Ovary (tissue), 9 donors: ENCODE measurements around the gene RPS2. TPM values are rescaled to one million over a fixed set of nuclear protein-coding genes. Genes with fewer than 3 reads are reported as not detected.

Experiments used
- DNase-seq, 5 donors: peaks; one replicate each; pipeline ENCODE4 v3.0.0-alpha.2; 2019 to 2020
- H3K27ac ChIP-seq, 2 donors: fragments of 200-600 bp; one replicate each; pipeline versions ENCODE4 v1.5.1 to v1.8.0; 2019 to 2022
- H3K27me3 ChIP-seq: fragments of 200-600 bp; one replicate; pipeline ENCODE4 v1.8.0; 2022
- H3K36me3 ChIP-seq: fragments of 200-600 bp; sonication (generic); one replicate; pipeline ENCODE4 v1.5.1; 2019
- H3K4me1 ChIP-seq: one replicate; pipeline ENCODE4 v1.8.1; 2013; ENCODE audit warnings: mild to moderate bottlenecking, moderate library complexity; ENCODE audit not compliant: insufficient read depth
- H3K4me3 ChIP-seq: fragments of 200-600 bp; sonication (generic); one replicate; pipeline ENCODE4 v1.5.1; 2017
- H3K9me3 ChIP-seq, 2 donors: fragments of 200-600 bp in 1 of 2; sonication (generic) in 1 of 2; one replicate each; pipeline versions ENCODE4 v1.5.1 to v1.8.1; 2013 to 2019; ENCODE audit warnings: mild to moderate bottlenecking in 1 of 2, moderate library complexity in 1 of 2
- EP300 ChIP-seq: sonication (generic); formaldehyde crosslinking; IDR thresholded peaks from one replicate; pipeline ENCODE4 v1.6.1; 2017; ENCODE audit warnings: antibody characterized with exemption
- POLR2A ChIP-seq: fragments of 450-650 bp; IDR thresholded peaks from one replicate; pipeline ENCODE4 v1.6.1; 2017; ENCODE audit warnings: antibody characterized with exemption, mild to moderate bottlenecking, moderate library complexity
- WGBS, 3 donors: extraction: QIAGEN DNeasy Blood & Tissue Kit in 1 of 3; methylation state at CpG; one replicate each; pipeline versions ENCODE4 v1.1.5 to v1.1.7; 2013 to 2017; 5-methylcytosine and 5-hydroxymethylcytosine counted together
- intact Hi-C, 4 donors: fragments of 100-400 bp; cut with DNase I; formaldehyde crosslinking; loops; one replicate each; pipeline versions ENCODE4 v1.11.0 to v1.15.1; 2022 to 2023
- polyA plus RNA-seq, 2 donors: library from polyadenylated mRNA; stranded (reverse); fragments of 200-250 nt in 1 of 2; fragments of 350-450 nt in 1 of 2; fragmentation: Illumina TruSeq in 1 of 2; extraction: RNeasy Lipid Tissue Mini Kit (QIAGEN cat#74804) in 1 of 2; gene quantifications; one replicate each; pipeline ENCODE4 v1.2.3, GENCODE V29; 2013 to 2014
- total RNA-seq, 7 donors: library from RNA; depleted of rRNA in 2 of 7; stranded (reverse); fragments of >200 nt in 2 of 7; fragmentation: NEBNext Ultra II Directional in 3 of 7; extraction: Animal tissue kit (Norgen Biotek cat#: 25700) in 3 of 7; gene quantifications; one replicate each; pipeline versions ENCODE4 v1.1.0 to v1.2.4, GENCODE V29; 2016 to 2023
- TF ChIP-seq, protein P1 (sequence below), 3 donors: fragments of 450-650 bp in 2 of 3; fragments of 200-600 bp in 1 of 3; IDR thresholded peaks; one replicate each; pipeline versions ENCODE4 v1.5.1 to v1.8.0; 2016 to 2022; ENCODE audit warnings: antibody characterized with exemption in 3 of 3, mild to moderate bottlenecking in 1 of 3
- donor health status: DM: no; HTN: no; CAD: no; lungs with moderate emphysema.
- donor health status: DM: no; HTN: no; CAD: no.
- donor health status: Bipolar disorder and iron deficiency.
- donor health status: DM: yes; HTN: yes; CAD: no.
- donor health status: DM: no; HTN: no; CAD: no.
- donor health status: DM: yes; HTN: yes; CAD: no.

RPS2 gene
- total and polyA plus RNA-seq, 9 donors: 1,606 to 4,743 (median 3,788) TPM

GRCh38 chr16:1929105-1929504 is 35.5 kb downstream of the RPS2 start:
- intact Hi-C loops: loop anchor here in 3 of 4 donors (2.0 to 5.0 kb wide), 2 partner anchors 64 to 67 kb away; no protein-coding TSS in a partner anchor
- Histone ChIP-seq H3K9me3 (no peaks in the 10 kb centered on the region), H3K27ac (no peak overlapping the region), H3K4me3 (peak overlapping the region; percentile 59), H3K36me3 (no peaks in the 10 kb centered on the region), H3K27me3 (no peaks in the 10 kb centered on the region), H3K4me1 (no peaks in the 10 kb centered on the region)
- 5 to 10% (median 7%) methylated on average over 9 to 11 of the region's 11 CpGs for WGBS, 3 donors
- TF ChIP-seq EP300: no peak
- TF ChIP-seq, protein P1, sequence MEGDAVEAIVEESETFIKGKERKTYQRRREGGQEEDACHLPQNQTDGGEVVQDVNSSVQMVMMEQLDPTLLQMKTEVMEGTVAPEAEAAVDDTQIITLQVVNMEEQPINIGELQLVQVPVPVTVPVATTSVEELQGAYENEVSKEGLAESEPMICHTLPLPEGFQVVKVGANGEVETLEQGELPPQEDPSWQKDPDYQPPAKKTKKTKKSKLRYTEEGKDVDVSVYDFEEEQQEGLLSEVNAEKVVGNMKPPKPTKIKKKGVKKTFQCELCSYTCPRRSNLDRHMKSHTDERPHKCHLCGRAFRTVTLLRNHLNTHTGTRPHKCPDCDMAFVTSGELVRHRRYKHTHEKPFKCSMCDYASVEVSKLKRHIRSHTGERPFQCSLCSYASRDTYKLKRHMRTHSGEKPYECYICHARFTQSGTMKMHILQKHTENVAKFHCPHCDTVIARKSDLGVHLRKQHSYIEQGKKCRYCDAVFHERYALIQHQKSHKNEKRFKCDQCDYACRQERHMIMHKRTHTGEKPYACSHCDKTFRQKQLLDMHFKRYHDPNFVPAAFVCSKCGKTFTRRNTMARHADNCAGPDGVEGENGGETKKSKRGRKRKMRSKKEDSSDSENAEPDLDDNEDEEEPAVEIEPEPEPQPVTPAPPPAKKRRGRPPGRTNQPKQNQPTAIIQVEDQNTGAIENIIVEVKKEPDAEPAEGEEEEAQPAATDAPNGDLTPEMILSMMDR (IDR thresholded peaks at IDR 0.05): no peak
- TF ChIP-seq POLR2A: no peak
- peak in 1 of 5 donors; percentile 53 for DNase-seq

DNA sequence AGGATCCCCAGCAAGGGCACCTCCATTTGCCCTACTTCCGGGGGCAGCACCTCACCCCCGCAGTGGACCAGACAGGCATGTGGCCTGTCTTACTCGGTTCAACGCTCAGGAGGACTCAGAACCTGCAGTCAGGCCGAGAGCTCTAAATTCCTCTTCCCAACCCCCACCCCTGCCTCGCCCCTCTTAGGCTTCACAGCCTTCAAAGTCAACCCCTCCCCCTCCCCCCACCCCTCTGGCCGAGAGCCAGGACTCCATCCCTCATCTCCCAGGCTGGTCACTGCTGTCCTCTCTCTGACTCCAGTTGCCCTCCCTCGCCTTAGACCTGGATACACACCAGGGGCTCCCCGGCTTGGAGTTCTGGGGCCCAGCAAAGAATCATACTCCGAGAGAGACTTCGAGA is 38.4 kb downstream of the RPS2 start:
- no peak for TF ChIP-seq EP300
- TF ChIP-seq, protein P1 (IDR thresholded peaks at IDR 0.05): no peak
- no peak for TF ChIP-seq POLR2A
- WGBS, 3 donors: 51 to 58% (median 57%) methylated on average over 11 of the region's 11 CpGs
- Histone ChIP-seq H3K27me3 (no peaks in the 10 kb centered on the region), H3K27ac (no peak overlapping the region), H3K4me3 (no peak overlapping the region), H3K36me3 (no peaks in the 10 kb centered on the region), H3K4me1 (no peaks in the 10 kb centered on the region), H3K9me3 (no peaks in the 10 kb centered on the region)
- DNase-seq: no peak
- intact Hi-C loops: loop anchor here in 2 of 4 donors (5.0 kb wide), 1 partner anchor 64 kb away; no protein-coding TSS in a partner anchor

- intact Hi-C loops: no loop called here
These were observed 40.5 kb downstream of the RPS2 start for GRCh38 chr16:1924095-1924494.

GRCh38 chr16:1923299-1924034 is 41.2 kb downstream of the RPS2 start:
- Histone ChIP-seq H3K4me3 (no peak overlapping the region), H3K4me1 (no peaks in the 10 kb centered on the region), H3K27me3 (no peaks in the 10 kb centered on the region), H3K27ac (no peak overlapping the region), H3K36me3 (no peaks in the 10 kb centered on the region), H3K9me3 (no peaks in the 10 kb centered on the region)
- no peak for TF ChIP-seq POLR2A
- TF ChIP-seq EP300: no peak
- TF ChIP-seq, protein P1 (IDR thresholded peaks at IDR 0.05): no peak
- DNase-seq: no peak
- intact Hi-C loops: no loop called here
- WGBS, 3 donors: 12 to 13% (median 12%) methylated on average over 23 to 24 of the region's 24 CpGs

More at GRCh38 chr16:1924095-1924494, 40.5 kb downstream of the RPS2 start:
- 35 to 55% (median 43%) methylated on average over 5 of the region's 5 CpGs for WGBS, 3 donors
- Histone ChIP-seq H3K27ac (no peak overlapping the region), H3K27me3 (no peaks in the 10 kb centered on the region), H3K4me1 (no peaks in the 10 kb centered on the region), H3K4me3 (no peak overlapping the region), H3K36me3 (no peaks in the 10 kb centered on the region), H3K9me3 (no peaks in the 10 kb centered on the region)
- TF ChIP-seq EP300: no peak
- TF ChIP-seq POLR2A: no peak
- TF ChIP-seq, protein P1 (IDR thresholded peaks at IDR 0.05): no peak
- no peak for DNase-seq
